GM23248 (cell line): ENCODE results near the gene USP36. TPM values are rescaled to one million over a fixed set of nuclear protein-coding genes. Genes with fewer than 3 reads are reported as not detected.

ENCODE experiments used
- DNase-seq: peaks from one replicate; pipeline ENCODE4 v3.0.0-alpha.2; 2015
- H2AFZ ChIP-seq: fragments of 200-600 bp; sonication (generic); 2 replicates; pipeline ENCODE4 v1.6.1; 2016; ENCODE audit warnings: antibody characterized with exemption
- H3F3A ChIP-seq: fragments of 200-600 bp; sonication (generic); 2 replicates; pipeline ENCODE4 v1.6.1; 2016; ENCODE audit warnings: mild to moderate bottlenecking, antibody characterized with exemption, mixed run types; ENCODE audit not compliant: insufficient read depth
- H3K27ac ChIP-seq: fragments of 200-600 bp; sonication (generic); 2 replicates; pipeline ENCODE4 v1.5.1; 2016; ENCODE audit warnings: mild to moderate bottlenecking
- H3K27me3 ChIP-seq: fragments of 200-600 bp; sonication (generic); replicated peaks from 2 replicates; pipeline ENCODE4 v1.6.1; 2016; ENCODE audit warnings: mild to moderate bottlenecking; ENCODE audit not compliant: insufficient read depth
- H3K36me3 ChIP-seq: fragments of 200-600 bp; sonication (generic); 2 replicates; pipeline ENCODE4 v1.6.1; 2016; ENCODE audit warnings: low read depth, mild to moderate bottlenecking
- H3K4me1 ChIP-seq: fragments of 200-600 bp; sonication (generic); 2 replicates; pipeline ENCODE4 v1.6.1; 2016; ENCODE audit warnings: mild to moderate bottlenecking; ENCODE audit not compliant: insufficient read depth
- H3K4me2 ChIP-seq: fragments of 200-600 bp; sonication (generic); one replicate; pipeline ENCODE4 v1.6.1; 2016; ENCODE audit warnings: mild to moderate bottlenecking; ENCODE audit not compliant: unreplicated experiment
- H3K4me3 ChIP-seq: fragments of 200-600 bp; sonication (generic); 2 replicates; pipeline ENCODE4 v1.5.1; 2016; ENCODE audit warnings: mild to moderate bottlenecking
- H3K79me2 ChIP-seq: fragments of 200-600 bp; sonication (generic); 2 replicates; pipeline ENCODE4 v1.6.1; 2016; ENCODE audit warnings: mild to moderate bottlenecking; ENCODE audit not compliant: insufficient read depth
- H3K9ac ChIP-seq: fragments of 200-600 bp; sonication (generic); 2 replicates; pipeline ENCODE4 v1.6.1; 2016; ENCODE audit warnings: mild to moderate bottlenecking
- H3K9me2 ChIP-seq: fragments of 200-600 bp; sonication (generic); 2 replicates; pipeline ENCODE4 v1.6.1; 2016; ENCODE audit warnings: mixed run types, mild to moderate bottlenecking, moderate library complexity; ENCODE audit not compliant: insufficient read depth
- H3K9me3 ChIP-seq: fragments of 200-600 bp; sonication (generic); one replicate; pipeline ENCODE4 v1.6.1; 2017; ENCODE audit warnings: low read depth
- H4K20me1 ChIP-seq: fragments of 200-600 bp; sonication (generic); 2 replicates; pipeline ENCODE4 v1.6.0; 2016; ENCODE audit not compliant: insufficient read depth
- EZH2 ChIP-seq: fragments of 200-600 bp; sonication (generic); IDR thresholded peaks from 2 replicates; pipeline ENCODE4 v1.6.1; 2018; ENCODE audit warnings: antibody characterized with exemption, mild to moderate bottlenecking; ENCODE audit not compliant: insufficient read depth, poor library complexity, severe bottlenecking
- EZH2phosphoT487 ChIP-seq: fragments of 200-600 bp; sonication (generic); IDR thresholded peaks from 2 replicates; pipeline ENCODE4 v1.6.1; 2018; ENCODE audit warnings: antibody characterized with exemption, moderate library complexity, mild to moderate bottlenecking, low read depth; ENCODE audit not compliant: insufficient read depth
- WGBS, 2 experiments: methylation state at CpG; one replicate each; pipeline ENCODE4 v1.1.6; 2015 to 2017; ENCODE audit warnings: low lambda C conversion rate in 2 of 2, low coverage in 1 of 2; ENCODE audit errors: missing lambda C conversion rate in 2 of 2; 5-methylcytosine and 5-hydroxymethylcytosine counted together
- in situ Hi-C: fragments of 300-500 bp; cut with MboI; formaldehyde crosslinking; loops from 2 replicates; pipeline ENCODE4 v1.15.0; 2020
- polyA plus RNA-seq: library from polyadenylated mRNA; unstranded; fragments of >200 nt; fragmentation: Nextera tagmentation; extraction: Ambion mirVana; gene quantifications from 2 replicates; pipeline ENCODE4 v1.2.1, GENCODE V29; 2016
- total RNA-seq: library from RNA; depleted of rRNA; stranded (reverse); fragments of >200 nt; shearing (Covaris generic); gene quantifications from 2 replicates; pipeline ENCODE4 v1.2.3, GENCODE V29; 2014

USP36 gene
- total and polyA plus RNA-seq, 2 experiments from 2014 or later, result 19.9 to 30.2 TPM

- in situ Hi-C loops, result no loop called here
- Histone ChIP-seq H3F3A (peaks cover 9% of the 10 kb centered on the region; the same call in 1 of the 2 replicates), H3K4me2 (no peak overlapping the region), H3K9me2 (no peaks in the 10 kb centered on the region), H3K79me2 (peaks cover 100% of the 10 kb centered on the region), H4K20me1 (no peaks in the 10 kb centered on the region; the same call in 1 of the 2 replicates), H3K36me3 (no peaks in the 10 kb centered on the region), H2AFZ (no peak overlapping the region), H3K27ac (no peak overlapping the region), H3K4me3 (no peak overlapping the region), H3K9ac (no peak overlapping the region), H3K9me3 (no peaks in the 10 kb centered on the region), H3K4me1 (peaks cover 8% of the 10 kb centered on the region), H3K27me3 (no peaks in the 10 kb centered on the region)
- WGBS, 2 experiments, result 87 to 89% methylated on average over 7 of the region's 7 CpGs
- no peak for DNase-seq
- TF ChIP-seq EZH2phosphoT487, result no peak
- no peak for TF ChIP-seq EZH2
These were observed 71.3 kb downstream of the USP36 start for GRCh38 chr17:78769196-78769773.

- Histone ChIP-seq H3K4me3 (no peak overlapping the region), H3K9ac (no peak overlapping the region), H3K4me1 (peaks cover 15% of the 10 kb centered on the region), H3F3A (peaks cover 9% of the 10 kb centered on the region; the same call in 1 of the 2 replicates), H3K36me3 (no peaks in the 10 kb centered on the region), H3K9me2 (no peaks in the 10 kb centered on the region), H3K27ac (no peak overlapping the region), H3K27me3 (no peaks in the 10 kb centered on the region), H2AFZ (no peak overlapping the region), H3K9me3 (no peaks in the 10 kb centered on the region), H4K20me1 (no peaks in the 10 kb centered on the region; the same call in 1 of the 2 replicates), H3K4me2 (no peak overlapping the region), H3K79me2 (peaks cover 100% of the 10 kb centered on the region)
- TF ChIP-seq EZH2 (no peak), EZH2phosphoT487 (no peak)
- in situ Hi-C loops, result no loop called here
- 75 to 83% methylated on average over 4 of the region's 4 CpGs for WGBS, 2 experiments
- DNase-seq, result no peak
These were observed 72.8 kb downstream of the USP36 start for GRCh38 chr17:78767806-78768205.

- TF ChIP-seq EZH2 (no peak), EZH2phosphoT487 (no peak)
- DNase-seq, result no peak
- H3K27me3 ChIP-seq, result no peaks in the 10 kb centered on the region
- peaks cover 22% of the 10 kb centered on the region for H3K4me1 ChIP-seq
- no peaks in the 10 kb centered on the region for H3K9me2 ChIP-seq
- no peaks in the 10 kb centered on the region; the same call in 1 of the 2 replicates for H4K20me1 ChIP-seq
- in situ Hi-C loops, result no loop called here
- H3F3A ChIP-seq, result peaks cover 16% of the 10 kb centered on the region
- WGBS, 2 experiments, result 92 to 97% methylated on average over 5 of the region's 5 CpGs
- H2AFZ ChIP-seq, result no peak overlapping the region
- no peak overlapping the region for H3K4me2 ChIP-seq
- no peaks in the 10 kb centered on the region for H3K36me3 ChIP-seq
- H3K79me2 ChIP-seq, result peaks cover 99% of the 10 kb centered on the region
- no peaks in the 10 kb centered on the region for H3K9me3 ChIP-seq
- no peak overlapping the region for H3K27ac ChIP-seq
- no peak overlapping the region for H3K9ac ChIP-seq
- H3K4me3 ChIP-seq, result no peak overlapping the region
These were observed 73.8 kb downstream of the USP36 start for GRCh38 chr17:78766743-78767294.

GRCh38 chr17:78766225-78766624 is 74.4 kb downstream of the USP36 start:
- H3K79me2 ChIP-seq, result peaks cover 95% of the 10 kb centered on the region
- in situ Hi-C loops, result no loop called here

More at GRCh38 chr17:78766225-78766624, 74.4 kb downstream of the USP36 start:
- peaks cover 20% of the 10 kb centered on the region for H3F3A ChIP-seq
- no peaks in the 10 kb centered on the region for H3K9me2 ChIP-seq
- no peaks in the 10 kb centered on the region for H3K9me3 ChIP-seq
- H3K9ac ChIP-seq, result no peak overlapping the region
- no peak for TF ChIP-seq EZH2phosphoT487
- no peak for TF ChIP-seq EZH2
- no peak overlapping the region for H3K4me3 ChIP-seq
- peaks cover 24% of the 10 kb centered on the region for H3K4me1 ChIP-seq
- DNase-seq, result no peak
- WGBS, 2 experiments, result 59 to 65% methylated on average over 2 of the region's 2 CpGs
- H3K27ac ChIP-seq, result no peak overlapping the region
- H3K36me3 ChIP-seq, result no peaks in the 10 kb centered on the region
- H4K20me1 ChIP-seq, result no peaks in the 10 kb centered on the region; the same call in 1 of the 2 replicates
- H2AFZ ChIP-seq, result no peak overlapping the region
- no peak overlapping the region for H3K4me2 ChIP-seq
- H3K27me3 ChIP-seq, result no peaks in the 10 kb centered on the region
